Measurements from ENCODE around the gene PDIA5. TPM values are rescaled to one million over a fixed set of nuclear protein-coding genes. Genes with fewer than 3 reads are reported as not detected.
A peak's percentile ranks its signal among the peaks of the same experiment; 100 is the strongest.

Gene PDIA5
- total RNA-seq: 33.6 TPM
- long read RNA-seq, transcript PDIA5-201 (17 exons, 1,799 nt): major isoform, 36 of 54 reads
- long read RNA-seq, partial matches to known transcripts: 7 of 54 reads
- long read RNA-seq, other reads (novel, unspliced or antisense): 11 of 54 reads

DNA sequence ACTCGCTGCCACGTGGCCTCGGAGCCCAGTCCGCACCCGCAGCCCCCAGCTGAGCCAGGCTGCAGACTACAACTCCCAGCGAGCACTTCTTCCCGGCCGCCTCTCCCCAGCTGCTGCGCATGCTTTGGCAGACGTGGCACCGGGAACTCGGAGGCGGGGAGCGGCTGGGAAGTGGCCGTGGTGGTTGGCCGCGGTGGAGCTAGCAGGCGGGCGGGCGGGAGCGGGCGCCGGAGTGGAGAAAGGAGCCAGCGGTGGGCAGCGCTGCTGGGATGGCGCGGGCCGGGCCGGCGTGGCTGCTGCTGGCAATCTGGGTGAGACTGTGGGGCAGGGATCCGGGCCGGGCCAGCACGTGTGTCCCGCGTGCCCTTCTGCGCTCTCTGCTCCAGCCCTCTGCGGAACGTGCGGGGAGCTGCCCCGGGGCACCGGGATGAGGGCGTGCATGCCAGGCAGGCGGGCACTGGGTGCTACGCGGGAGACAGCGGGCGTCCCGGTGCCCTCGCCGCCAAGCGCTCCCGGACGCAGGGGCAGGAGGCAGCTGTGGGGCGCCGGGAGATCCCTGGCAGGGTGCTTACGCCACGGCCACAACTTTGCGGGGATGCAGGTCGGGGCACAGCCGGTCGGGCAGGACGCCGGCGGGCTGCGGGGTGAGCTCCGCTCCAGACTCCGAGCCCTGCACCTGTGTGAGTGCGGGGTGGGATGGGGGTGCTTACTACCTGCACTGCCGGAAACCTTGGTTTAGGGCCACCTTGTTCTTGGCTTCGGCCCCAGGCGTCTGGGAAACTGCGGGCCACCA is at the start of gene PDIA5:
Gene PDIA5, plus strand, starts transcription at position 130 of the 793 bp plus-strand sequence. Its CDS starts 140 bp downstream, at position 270.
- ATAC-seq (peak; percentile 96), DNase-seq (peak; percentile 96)
- TF ChIP-seq, protein P1, sequence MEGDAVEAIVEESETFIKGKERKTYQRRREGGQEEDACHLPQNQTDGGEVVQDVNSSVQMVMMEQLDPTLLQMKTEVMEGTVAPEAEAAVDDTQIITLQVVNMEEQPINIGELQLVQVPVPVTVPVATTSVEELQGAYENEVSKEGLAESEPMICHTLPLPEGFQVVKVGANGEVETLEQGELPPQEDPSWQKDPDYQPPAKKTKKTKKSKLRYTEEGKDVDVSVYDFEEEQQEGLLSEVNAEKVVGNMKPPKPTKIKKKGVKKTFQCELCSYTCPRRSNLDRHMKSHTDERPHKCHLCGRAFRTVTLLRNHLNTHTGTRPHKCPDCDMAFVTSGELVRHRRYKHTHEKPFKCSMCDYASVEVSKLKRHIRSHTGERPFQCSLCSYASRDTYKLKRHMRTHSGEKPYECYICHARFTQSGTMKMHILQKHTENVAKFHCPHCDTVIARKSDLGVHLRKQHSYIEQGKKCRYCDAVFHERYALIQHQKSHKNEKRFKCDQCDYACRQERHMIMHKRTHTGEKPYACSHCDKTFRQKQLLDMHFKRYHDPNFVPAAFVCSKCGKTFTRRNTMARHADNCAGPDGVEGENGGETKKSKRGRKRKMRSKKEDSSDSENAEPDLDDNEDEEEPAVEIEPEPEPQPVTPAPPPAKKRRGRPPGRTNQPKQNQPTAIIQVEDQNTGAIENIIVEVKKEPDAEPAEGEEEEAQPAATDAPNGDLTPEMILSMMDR (IDR thresholded peaks at IDR 0.05): no peak
- Histone ChIP-seq H3K4me3 (peak within 1 kb of the TSS; percentile 78), H3K27ac (peak within 1 kb of the TSS; percentile 85), H3K36me3 (no peaks in the 10 kb centered on the region), H3K27me3 (no peaks in the 10 kb centered on the region), H3K9me3 (no peaks in the 10 kb centered on the region), H3K4me1 (peaks cover 35% of the 10 kb centered on the region)
- intact Hi-C loops (cut with DNase I): no loop called here

DNA sequence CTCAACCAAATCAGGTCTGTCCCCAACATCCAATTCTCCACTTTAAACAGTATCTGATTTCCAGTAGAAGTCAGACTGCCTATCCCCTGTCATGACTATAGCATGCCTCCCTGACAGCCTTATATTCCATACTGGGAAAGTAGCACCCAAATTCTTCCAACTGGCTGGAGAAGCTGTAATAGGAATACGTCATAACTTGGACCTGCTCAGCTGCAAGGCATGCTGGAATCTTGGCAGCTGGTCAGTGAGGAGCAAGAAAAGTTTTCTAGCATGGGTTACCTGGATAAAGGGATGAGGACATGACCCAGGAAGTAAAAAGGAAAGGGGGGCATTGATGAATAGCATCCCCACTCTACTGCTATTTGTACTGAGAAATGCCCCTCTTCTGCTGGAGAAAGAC is 48.1 kb upstream of the PDIA5 start:
- intact Hi-C loops (cut with DNase I): no loop called here
- Histone ChIP-seq H3K36me3 (no peaks in the 10 kb centered on the region), H3K27me3 (no peaks in the 10 kb centered on the region), H3K4me1 (peaks cover 5% of the 10 kb centered on the region), H3K4me3 (no peak overlapping the region), H3K27ac (no peak overlapping the region), H3K9me3 (no peaks in the 10 kb centered on the region)
- DNase-seq (no peak), ATAC-seq (no peak)
- TF ChIP-seq, protein P1 (IDR thresholded peaks at IDR 0.05): no peak

DNA sequence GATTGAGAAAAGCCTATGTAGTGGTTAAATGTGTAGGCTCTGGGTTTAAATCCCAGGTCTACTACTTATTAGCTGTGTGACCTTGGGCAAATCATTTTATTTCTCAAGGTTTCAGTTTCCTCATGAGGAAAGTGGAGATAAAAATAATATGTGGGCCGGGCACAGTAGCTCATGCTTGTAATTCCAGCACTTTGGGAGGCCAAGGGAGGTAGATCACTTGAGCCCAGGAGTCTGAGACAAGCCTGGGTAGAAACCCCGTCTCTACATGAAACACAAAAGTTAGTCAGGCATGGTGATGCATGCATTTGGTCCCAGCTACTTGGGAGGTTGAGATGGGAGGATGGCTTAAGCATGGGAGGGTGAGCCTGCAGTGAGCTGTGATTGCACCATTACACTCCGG is 47.7 kb upstream of the PDIA5 start:
- Histone ChIP-seq H3K27me3 (no peaks in the 10 kb centered on the region), H3K36me3 (no peaks in the 10 kb centered on the region), H3K9me3 (no peaks in the 10 kb centered on the region), H3K27ac (no peak overlapping the region), H3K4me3 (no peak overlapping the region), H3K4me1 (peaks cover 5% of the 10 kb centered on the region)
- ATAC-seq (no peak), DNase-seq (no peak)
- TF ChIP-seq, protein P1 (IDR thresholded peaks at IDR 0.05): no peak
- intact Hi-C loops (cut with DNase I): no loop called here

DNA sequence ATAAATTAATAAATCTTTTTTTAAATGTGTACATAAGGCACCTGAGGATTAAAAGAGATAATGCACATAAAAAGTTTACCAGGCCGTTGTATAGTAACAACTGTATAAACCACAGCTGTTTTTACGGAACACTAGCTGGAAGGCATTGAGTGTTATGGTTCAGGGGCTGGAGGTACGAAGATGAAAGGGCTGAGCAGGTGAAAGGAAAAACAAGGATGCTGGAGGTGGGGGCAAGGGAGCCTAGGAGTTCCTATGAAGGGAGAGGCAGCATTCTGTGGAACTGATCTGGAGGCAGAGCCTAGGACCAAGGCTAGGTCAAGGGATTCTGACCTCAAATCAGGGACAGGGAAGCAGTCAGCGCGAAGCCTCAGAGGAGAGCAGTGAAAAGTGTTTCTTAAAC is 47.2 kb upstream of the PDIA5 start:
- peaks cover 2% of the 10 kb centered on the region for H3K27me3 ChIP-seq
- no peak overlapping the region for H3K4me3 ChIP-seq
- H3K4me1 ChIP-seq: peaks cover 5% of the 10 kb centered on the region
- no peaks in the 10 kb centered on the region for H3K9me3 ChIP-seq
- no peaks in the 10 kb centered on the region for H3K36me3 ChIP-seq
- ATAC-seq (no peak), DNase-seq (no peak)
- H3K27ac ChIP-seq: no peak overlapping the region
- TF ChIP-seq, protein P1 (IDR thresholded peaks at IDR 0.05): no peak
- intact Hi-C loops (cut with DNase I): no loop called here

DNA sequence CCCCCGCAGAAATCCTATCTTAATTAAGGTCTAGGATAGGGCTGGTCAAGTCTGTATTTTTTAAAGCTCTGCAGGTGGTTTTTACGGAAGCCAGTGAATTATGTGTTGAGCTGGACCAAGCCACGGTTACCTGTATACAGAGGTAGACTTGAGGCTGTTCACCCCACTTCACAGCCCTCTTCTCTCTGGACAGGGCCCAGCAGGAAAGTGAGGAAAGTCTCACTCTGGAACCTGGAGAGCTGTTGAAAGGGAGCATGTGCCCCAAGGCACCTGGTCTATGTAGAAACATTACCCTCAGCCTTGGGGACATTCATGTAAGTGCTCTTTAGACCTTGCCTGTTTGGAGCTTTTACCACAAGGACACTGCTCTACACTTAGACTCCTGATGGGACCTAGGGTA is 46.1 kb upstream of the PDIA5 start:
- ATAC-seq: peak; percentile 88
- H3K4me1 ChIP-seq: peaks cover 5% of the 10 kb centered on the region
- H3K27ac ChIP-seq: no peak overlapping the region
- TF ChIP-seq, protein P1 (IDR thresholded peaks at IDR 0.05): no peak
- intact Hi-C loops (cut with DNase I): no loop called here
- H3K4me3 ChIP-seq: no peak overlapping the region
- no peak for DNase-seq
- no peaks in the 10 kb centered on the region for H3K36me3 ChIP-seq
- no peaks in the 10 kb centered on the region for H3K9me3 ChIP-seq
- peaks cover 13% of the 10 kb centered on the region for H3K27me3 ChIP-seq

Measured in upper lobe of right lung (tissue), 1 donor.